K562 (cell line): ENCODE data around the gene PDGFC. TPM values are rescaled to one million over a fixed set of nuclear protein-coding genes. Genes with fewer than 3 reads are reported as not detected.

Experiments used
- ATAC-seq: fragments of 200-7000 bp; cut with Tn5 transposase; 3 replicates; pipeline ENCODE4 v1.9.1; 2020; ENCODE audit warnings: moderate library complexity
- BruUV-seq: library from RNA; stranded (reverse); fragments of 400-500 nt; replicated peaks from 2 replicates; lab custom pipeline; 2021; lab: Mats Ljungman, UMichigan
- CTCF ChIA-PET: fragments of 300-600 bp; formaldehyde crosslinking; extraction: SDS; loops from one replicate; lab custom pipeline; 2021; ENCODE audit warnings: low intra/inter-chr PET ratio; lab: Yijun Ruan, JAX
- POLR2A ChIA-PET: fragments of 300-600, 350-650 bp; sonication (Branson Sonifier 250); formaldehyde crosslinking; extraction: SDS; loops from one replicate; lab custom pipeline; 2021; ENCODE audit warnings: antibody characterized with exemption, inconsistent platforms; lab: Yijun Ruan, JAX
- DNase-seq, 4 experiments: peaks; one replicate each; pipeline versions ENCODE4 v3.0.0 to v3.0.0-alpha.2; 2011 to 2018; ENCODE audit warnings: low spot score in 3 of 4, mixed read lengths in 3 of 4; ENCODE audit errors: extremely low read depth in 1 of 4
- FAIRE-seq: peaks from 2 replicates; lab custom pipeline; 2011; peaks lifted over from hg19 to GRCh38; lab: Jason Lieb, UNC
- H2AFZ ChIP-seq: 2 replicates; pipeline ENCODE4 v1.6.0; 2011; ENCODE audit warnings: low read depth, low read length, control low read depth, inconsistent platforms
- H3K27ac ChIP-seq: fragments of 200-600 bp; 3 replicates; pipeline ENCODE4 v1.8.0; 2011; ENCODE audit warnings: low read depth, mild to moderate bottlenecking, control low read depth, inconsistent platforms, low read length, moderate library complexity, mixed read lengths; ENCODE audit errors: extremely low read depth
- H3K27me3 ChIP-seq, 2 experiments: fragments of 300-600 bp in 1 of 2; 2 replicates in 1 of 2; 3 replicates in 1 of 2; pipeline versions ENCODE4 v1.6.0 to v1.8.0; 2011; ENCODE audit warnings: inconsistent platforms in 2 of 2, low read length in 2 of 2, mild to moderate bottlenecking in 1 of 2, mixed read lengths in 1 of 2, moderate library complexity in 1 of 2; ENCODE audit not compliant: control insufficient read depth in 2 of 2, insufficient read depth in 2 of 2
- H3K36me3 ChIP-seq: fragments of 300-600 bp; 3 replicates; pipeline ENCODE4 v1.8.0; 2011; ENCODE audit warnings: mild to moderate bottlenecking, low read length, inconsistent platforms; ENCODE audit not compliant: control insufficient read depth, insufficient read depth
- H3K4me1 ChIP-seq, 2 experiments: fragments of 200-600 bp in 1 of 2; replicated peaks in 1 of 2; 2 replicates in 1 of 2; 3 replicates in 1 of 2; pipeline versions ENCODE4 v1.5.1 to v1.8.0; 2011; ENCODE audit warnings: inconsistent platforms in 2 of 2, low read length in 2 of 2, mild to moderate bottlenecking in 1 of 2, mixed read lengths in 1 of 2, moderate library complexity in 1 of 2; ENCODE audit not compliant: control insufficient read depth in 2 of 2, insufficient read depth in 2 of 2
- H3K4me2 ChIP-seq: 2 replicates; pipeline ENCODE4 v1.6.1; 2011; ENCODE audit warnings: low read length, control low read depth, inconsistent platforms, mixed read lengths; ENCODE audit not compliant: insufficient read depth
- H3K4me3 ChIP-seq: fragments of 200-600 bp; sonication (generic), shearing (Covaris generic); 2 replicates; pipeline ENCODE4 v1.5.1; 2016; ENCODE audit warnings: control low read depth, inconsistent platforms
- H3K79me2 ChIP-seq: fragments of 200-600 bp; 3 replicates; pipeline ENCODE4 v1.8.0; 2011; ENCODE audit warnings: low read length, inconsistent platforms; ENCODE audit not compliant: control insufficient read depth, insufficient read depth
- H3K9ac ChIP-seq, 2 experiments: 2 replicates each; pipeline versions ENCODE4 v1.6.0 to v1.6.1; 2011; ENCODE audit warnings: low read depth in 2 of 2, low read length in 2 of 2, control low read depth in 1 of 2, inconsistent platforms in 1 of 2, mild to moderate bottlenecking in 1 of 2, mixed read lengths in 1 of 2; ENCODE audit not compliant: insufficient read depth in 1 of 2
- H3K9me1 ChIP-seq: one replicate; pipeline ENCODE4 v1.6.0; 2011; ENCODE audit warnings: inconsistent platforms, mild to moderate bottlenecking, low read length, moderate library complexity; ENCODE audit not compliant: control insufficient read depth, insufficient read depth
- H3K9me3 ChIP-seq: replicated peaks from 2 replicates; pipeline ENCODE4 v1.5.1; 2011; ENCODE audit warnings: low read depth, low read length, inconsistent platforms; ENCODE audit not compliant: control insufficient read depth, insufficient read depth
- H4K20me1 ChIP-seq: replicated peaks from 2 replicates; pipeline ENCODE4 v1.6.1; 2011; ENCODE audit warnings: low read length, inconsistent platforms, mixed read lengths; ENCODE audit not compliant: control insufficient read depth, insufficient read depth
- CEBPB ChIP-seq: fragments of 450-650 bp; IDR thresholded peaks from 2 replicates; pipeline ENCODE4 v1.6.1; 2016; ENCODE audit warnings: missing genetic modification characterization, missing compliant biosample characterization
- CEBPG ChIP-seq, 3 experiments: fragments of 200-800 bp in 1 of 3; sonication (Bioruptor generic) in 1 of 3; sonication (generic) in 1 of 3; formaldehyde crosslinking in 1 of 3; IDR thresholded peaks in 2 of 3; conservative IDR thresholded peaks in 1 of 3; 2 replicates each; pipeline versions ENCODE4 v1.6.1 to v1.8.0; 2016 to 2022; ENCODE audit warnings: missing compliant biosample characterization in 2 of 3, missing genetic modification characterization in 2 of 3, mild to moderate bottlenecking in 1 of 3, missing genetic modification reagents in 1 of 3
- KDM4B ChIP-seq, 2 experiments: fragments of 450-650 bp in 1 of 2; sonication (generic) in 1 of 2; IDR thresholded peaks; 2 replicates each; pipeline ENCODE4 v1.6.1; 2016 to 2017; ENCODE audit warnings: borderline replicate concordance in 2 of 2, antibody characterized with exemption in 1 of 2, low read depth in 1 of 2, mild to moderate bottlenecking in 1 of 2
- MECOM ChIP-seq: fragments of 250-450 bp; sonication (Bioruptor Pico); IDR thresholded peaks from 2 replicates; pipeline ENCODE4 v1.8.0; 2022; ENCODE audit warnings: inconsistent platforms
- MIER1 ChIP-seq: fragments of 450-650 bp; IDR thresholded peaks from 2 replicates; pipeline ENCODE4 v1.6.1; 2016; ENCODE audit warnings: antibody characterized with exemption, mild to moderate bottlenecking, low read depth
- MTA2 ChIP-seq: fragments of 450-650 bp; IDR thresholded peaks from 2 replicates; pipeline ENCODE4 v1.6.1; 2016; ENCODE audit warnings: low read depth
- NONO ChIP-seq, 2 experiments: fragments of 200-400 bp in 1 of 2; fragments of 450-650 bp in 1 of 2; formaldehyde crosslinking in 1 of 2; IDR thresholded peaks; 2 replicates each; pipeline ENCODE4 v1.6.1; 2017; ENCODE audit warnings: low read depth in 2 of 2, mild to moderate bottlenecking in 2 of 2, moderate library complexity in 2 of 2, low read length in 1 of 2
- PRPF4 ChIP-seq: fragments of 200-400 bp; formaldehyde crosslinking; IDR thresholded peaks from one replicate; pipeline ENCODE4 v1.6.1; 2017; ENCODE audit warnings: low read length, low read depth, mild to moderate bottlenecking; ENCODE audit not compliant: insufficient read depth, poor library complexity, severe bottlenecking
- ZNF407 ChIP-seq: fragments of 450-650 bp; IDR thresholded peaks from 2 replicates; pipeline ENCODE4 v1.6.1; 2016; ENCODE audit warnings: low read depth
- WGBS: fragments of 100-300 bp; shearing (Covaris generic); methylation state at CpG from one replicate; pipeline ENCODE4 v1.1.6; 2016; ENCODE audit warnings: low coverage, mixed read lengths; ENCODE audit not compliant: insufficient coverage; ENCODE audit errors: missing lambda C conversion rate; 5-methylcytosine and 5-hydroxymethylcytosine counted together
- in situ Hi-C: fragments of 300-500 bp; cut with MboI; formaldehyde crosslinking; loops from 4 replicates; pipeline ENCODE4 v1.15.0; 2018; ENCODE audit warnings: inconsistent platforms, mixed read lengths
- intact Hi-C: fragments of 100-400 bp; cut with micrococcal nuclease; formaldehyde crosslinking; loops from 2 replicates; pipeline ENCODE4 v1.14.2; 2022
- polyA plus RNA-seq, 8 experiments: library from polyadenylated mRNA; depleted of rRNA in 4 of 8; stranded (reverse) in 5 of 8; unstranded in 3 of 8; fragments of >200 nt; fragmentation: Nextera tagmentation in 2 of 8; fragmentation: Illumina TruSeq in 1 of 8; extraction: Ambion mirVana in 2 of 8; extraction: Trizol in 1 of 8; gene quantifications; 2 replicates each; pipeline versions ENCODE4 v1.2.1 to v1.2.3, GENCODE V29; 2011 to 2014; ENCODE audit warnings: inconsistent platforms in 1 of 8, missing spikeins in 1 of 8
- total RNA-seq, 7 experiments: library from RNA; depleted of rRNA in 6 of 7; stranded (reverse); fragments of >200 nt in 6 of 7; fragmentation: Illumina TruSeq in 2 of 7; extraction: Trizol in 2 of 7; gene quantifications; 2 replicates each; pipeline versions ENCODE4 v1.2.1 to v1.2.3, GENCODE V29; 2011 to 2021; ENCODE audit warnings: low replicate concordance in 1 of 7

The PDGFC gene
- total and polyA plus RNA-seq, 9 of the 15 experiments (the other 6 are each of a cell fraction or from before 2014, with no cell fraction given), result not detected

- in situ Hi-C loops, result no loop called here
- no peaks in the 10 kb centered on the region for H3K36me3 ChIP-seq
- ATAC-seq (no peak), DNase-seq (no peak), FAIRE-seq (no peak)
- no peak for TF ChIP-seq MTA2
- TF ChIP-seq CEBPG (CRISPR knock-in tag; IDR thresholded peaks at IDR 0.05), result no peak
- TF ChIP-seq CEBPG (tag; conservative IDR thresholded peaks at IDR 0.05 in 1 of 2, IDR thresholded peaks at IDR 0.05 in 1 of 2), result peak in 1 of 2 experiments; percentile 43; a peak in 1 of 4 replicates
- no peak for TF ChIP-seq KDM4B (IDR thresholded peaks at IDR 0.05; ENCODE audit: borderline replicate concordance in 2 of 2, low read depth in 1 of 2)
- no peak for TF ChIP-seq PRPF4
- TF ChIP-seq ZNF407, result no peak
- TF ChIP-seq MIER1, result no peak
- TF ChIP-seq MECOM, result no peak
- no peak for TF ChIP-seq NONO (IDR thresholded peaks at IDR 0.05; ENCODE audit: low read depth in 2 of 2, low read length in 1 of 2)
- TF ChIP-seq CEBPB (tag), result 0 out of 2 replicates have a peak, but pooled peaks have one; percentile 22
- H3K4me1 ChIP-seq, result no peaks in the 10 kb centered on the region
- intact Hi-C loops, result no loop called here
- H4K20me1 ChIP-seq, result no peaks in the 10 kb centered on the region
- no peak overlapping the region for H3K27ac ChIP-seq
- H3K4me2 ChIP-seq, result no peak overlapping the region
- BruUV-seq, result no TSS peak
- H3K9ac ChIP-seq, result no peak overlapping the region
- no peak overlapping the region for H2AFZ ChIP-seq
- H3K9me1 ChIP-seq, result no peaks in the 10 kb centered on the region
- no peak overlapping the region for H3K4me3 ChIP-seq
- ChIA-PET POLR2A (interaction anchor here (1.0 kb wide), 1 partner anchor 9 kb away, joined by 4 read pairs; no protein-coding TSS in a partner anchor), CTCF (no interaction called here)
- no peaks in the 10 kb centered on the region for H3K79me2 ChIP-seq
- 0 out of 2 replicates have a peak, but pooled peaks cover 2% of the 10 kb centered on the region for H3K9me3 ChIP-seq
- H3K27me3 ChIP-seq, result no peaks in the 10 kb centered on the region
- WGBS, result 19% methylated on average over 2 of the region's 2 CpGs
Observed at GRCh38 chr4:156827519-156827918, 144.1 kb downstream of the PDGFC start.
